ENCODE data around the gene CFAP46.

DNA sequence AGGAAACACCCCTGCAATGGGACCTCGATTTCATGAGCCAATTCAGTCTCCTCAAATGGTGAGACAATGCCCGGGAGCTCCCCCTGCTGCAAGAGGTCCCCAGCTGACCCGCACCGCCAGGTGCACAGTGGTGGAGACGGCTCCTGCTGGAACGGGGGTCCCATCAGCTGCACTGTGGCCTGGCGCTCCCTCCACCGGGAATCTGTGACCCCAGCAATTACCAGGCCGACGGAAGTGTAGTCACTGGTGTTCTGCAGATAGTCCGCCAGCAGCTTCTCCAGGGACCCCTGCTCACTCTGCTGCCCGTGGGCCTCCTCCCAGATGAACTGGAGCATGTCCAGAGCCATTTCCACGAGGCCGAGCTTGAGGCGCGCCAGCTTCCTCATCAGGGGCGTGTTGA is 91.5 kb downstream of the CFAP46 start:
- TF ChIP-seq SMC3 (conservative IDR thresholded peaks at IDR 0.05; ENCODE audit: poor library complexity), result no peak
- TF ChIP-seq EZH2 (IDR thresholded peaks at IDR 0.05; ENCODE audit: borderline replicate concordance, insufficient read depth, low read length, poor library complexity, severe bottlenecking), result no peak

All from neural cell (in vitro differentiated cells).